GM12891 (cell line): Measurements from ENCODE around the gene NAALADL2.
"Not testable (repeated sequence)": the region's sequence is repeated elsewhere in the genome, so short reads cannot be mapped to it uniquely, and the experiment has no call there.

ENCODE experiments used
- DNase-seq: peaks from one replicate; pipeline ENCODE4 v3.0.0; 2011; ENCODE audit warnings: low spot score; ENCODE audit not compliant: insufficient read length
- FAIRE-seq: peaks from 2 replicates; lab custom pipeline; 2011; peaks lifted over from hg19 to GRCh38; lab: Jason Lieb, UNC
- PAX5 ChIP-seq: IDR thresholded peaks from 2 replicates; pipeline ENCODE4 v1.6.1; 2011; ENCODE audit warnings: low read length, moderate library complexity, mild to moderate bottlenecking; ENCODE audit not compliant: insufficient read depth, severe bottlenecking
- POLR2A ChIP-seq: IDR thresholded peaks from 2 replicates; pipeline ENCODE4 v1.6.1; 2011; ENCODE audit warnings: low read depth, low read length, control low read depth
- POLR2AphosphoS5 ChIP-seq: IDR thresholded peaks from 2 replicates; pipeline ENCODE4 v1.6.1; 2011; ENCODE audit warnings: low read depth, low read length, control low read depth
- POU2F2 ChIP-seq: IDR thresholded peaks from 2 replicates; pipeline ENCODE4 v1.6.1; 2011; ENCODE audit warnings: low read depth, mild to moderate bottlenecking, control low read depth, low read length, moderate library complexity
- SPI1 ChIP-seq: IDR thresholded peaks from 2 replicates; pipeline ENCODE4 v1.6.1; 2011; ENCODE audit warnings: low read depth, low read length, control low read depth
- TAF1 ChIP-seq: IDR thresholded peaks from 2 replicates; pipeline ENCODE4 v1.6.1; 2011; ENCODE audit warnings: low read depth, low read length, control low read depth

NAALADL2 gene

DNA sequence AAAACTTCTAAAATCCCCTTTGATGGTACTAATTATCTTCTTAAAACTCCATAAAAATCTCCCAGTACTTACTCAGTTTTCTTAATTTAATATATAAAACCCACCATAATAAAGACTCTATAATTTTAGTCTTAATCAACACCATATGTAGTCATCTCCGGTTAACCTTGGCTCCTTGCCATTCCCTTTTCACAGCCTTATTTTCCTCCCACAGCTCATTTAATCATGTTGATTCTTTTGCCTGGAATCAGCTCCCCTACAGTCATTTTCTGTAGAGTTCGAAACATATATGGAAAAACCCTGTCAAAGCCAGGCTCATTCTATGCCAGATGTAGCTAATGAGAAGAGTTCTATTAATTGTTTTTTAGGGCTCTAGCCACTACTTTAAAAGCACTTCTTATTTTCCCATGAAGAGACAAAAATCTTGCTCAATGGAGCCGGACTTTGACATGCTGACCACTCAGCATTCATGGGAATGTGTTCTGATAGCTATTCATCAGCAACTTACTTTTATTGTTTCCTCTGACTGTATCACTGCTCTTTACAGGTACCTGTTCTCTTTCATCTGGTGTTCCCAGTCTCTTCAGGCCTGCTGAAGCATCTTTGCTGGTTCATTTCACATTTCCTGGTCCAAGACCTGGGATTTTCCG is 573.4 kb downstream of the NAALADL2 start:
- no peak for DNase-seq
- TF ChIP-seq POLR2A (no peak), POU2F2 (no peak), POLR2AphosphoS5 (no peak), TAF1 (no peak), SPI1 (no peak), PAX5 (no peak)

GRCh38 chr3:175433026-175433674 is 574.0 kb downstream of the NAALADL2 start:
- DNase-seq = no peak
- TF ChIP-seq POLR2AphosphoS5 (no peak), PAX5 (no peak), POLR2A (no peak), POU2F2 (no peak), SPI1 (no peak), TAF1 (no peak)
- FAIRE-seq = no peak

More for the DNA sequence above, 573.4 kb downstream of the NAALADL2 start:
- FAIRE-seq = no peak

DNA sequence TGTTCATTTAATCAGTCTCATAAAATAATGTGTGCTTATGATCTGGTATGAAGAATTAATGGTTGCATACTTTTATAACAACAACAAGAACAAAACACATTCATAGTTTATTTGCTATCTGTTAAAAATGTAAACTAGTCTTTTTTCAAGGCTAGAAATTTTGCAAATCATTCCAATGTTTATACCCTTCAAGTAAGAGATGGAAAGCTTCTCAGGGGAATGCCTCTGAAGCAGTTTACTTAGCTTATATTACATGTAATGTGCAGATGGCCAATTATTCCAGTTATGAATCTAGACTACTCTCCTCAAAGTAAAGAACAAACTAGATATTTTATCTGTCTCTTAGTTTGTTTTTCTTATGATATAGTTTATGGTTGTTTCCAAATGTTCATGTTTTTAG is 575.4 kb downstream of the NAALADL2 start:
- DNase-seq (no peak), FAIRE-seq (no peak)
- TF ChIP-seq POLR2A = no peak

- TF ChIP-seq TAF1 (no peak), SPI1 (no peak), POLR2A (no peak), POU2F2 (no peak), POLR2AphosphoS5 (no peak)
- no peak for DNase-seq
- FAIRE-seq = no peak
These were observed 584.5 kb downstream of the NAALADL2 start for GRCh38 chr3:175443682-175444081.

DNA sequence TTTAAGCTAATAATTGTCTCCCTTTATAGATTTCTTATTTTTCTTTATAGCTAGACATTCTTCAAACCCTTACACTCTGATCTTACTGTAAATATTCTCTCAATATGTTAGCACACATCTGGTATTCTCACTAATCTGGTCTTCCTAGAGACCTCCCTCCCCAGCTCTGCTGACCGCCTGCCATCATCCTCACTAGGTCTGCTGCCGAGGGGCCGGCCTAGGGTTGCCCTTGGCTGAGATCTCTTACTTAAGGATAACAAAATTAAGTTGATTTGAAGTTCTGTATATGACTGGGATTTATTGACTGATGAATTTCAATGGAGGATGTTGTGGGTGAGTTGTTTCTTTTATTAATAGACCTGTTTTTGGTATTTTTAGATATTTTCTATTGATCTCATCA is 586.6 kb downstream of the NAALADL2 start:
- DNase-seq (no peak), FAIRE-seq (no peak)
- no peak for TF ChIP-seq TAF1
- no peak for TF ChIP-seq PAX5
- TF ChIP-seq SPI1 = no peak
- no peak for TF ChIP-seq POLR2A
- no peak for TF ChIP-seq POLR2AphosphoS5
- no peak for TF ChIP-seq POU2F2

- no peak for FAIRE-seq
- DNase-seq = no peak
- TF ChIP-seq POLR2A (no peak), POLR2AphosphoS5 (no peak), POU2F2 (no peak), TAF1 (no peak), SPI1 (no peak), PAX5 (no peak)
These were observed 588.4 kb downstream of the NAALADL2 start for GRCh38 chr3:175447521-175447920.

DNA sequence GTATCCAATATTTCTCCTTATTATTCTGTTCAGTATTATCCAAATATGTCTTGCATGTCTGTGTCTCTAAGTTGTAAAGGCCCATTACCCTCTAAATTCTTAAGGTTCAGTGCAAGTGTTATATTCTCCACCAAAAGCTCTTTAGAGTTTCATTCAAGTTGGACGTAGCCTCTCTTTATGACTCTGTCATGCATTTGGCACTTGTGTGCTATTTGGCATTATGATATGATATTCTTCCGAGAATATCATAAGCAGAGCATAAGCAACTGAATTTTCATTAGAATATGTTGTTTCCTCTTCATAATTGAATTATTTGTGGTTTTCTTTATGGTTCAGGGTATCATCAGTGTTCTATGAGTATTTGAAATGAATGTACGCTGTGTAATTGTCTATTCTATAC is 594.2 kb downstream of the NAALADL2 start:
- no peak for FAIRE-seq
- no peak for TF ChIP-seq POU2F2
- TF ChIP-seq TAF1 = no peak
- TF ChIP-seq POLR2AphosphoS5 = no peak
- TF ChIP-seq POLR2A = no peak
- TF ChIP-seq SPI1 = no peak
- TF ChIP-seq PAX5 = no peak
- no peak for DNase-seq

DNA sequence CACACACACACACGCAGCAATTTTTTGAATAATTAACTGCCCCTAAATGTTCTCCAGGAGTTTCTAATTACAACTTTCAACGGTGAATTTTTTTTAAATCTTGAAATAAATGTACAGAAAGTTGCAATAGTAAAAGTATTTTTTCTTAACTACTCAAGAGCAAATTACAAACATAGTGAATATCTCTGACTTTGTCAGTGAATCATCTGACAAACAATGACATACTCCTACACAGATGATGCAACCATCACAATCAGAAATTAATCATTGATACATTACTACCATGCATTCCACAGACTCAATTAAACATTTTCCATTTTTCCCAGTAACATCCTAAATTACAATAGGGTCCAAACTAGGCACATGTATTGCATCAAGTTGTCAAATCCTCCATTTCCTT is 597.3 kb downstream of the NAALADL2 start:
- FAIRE-seq (no peak), DNase-seq (no peak)
- TF ChIP-seq PAX5 (no peak), POU2F2 (no peak), POLR2A (no peak), TAF1 (no peak), POLR2AphosphoS5 (no peak), SPI1 (no peak)

DNA sequence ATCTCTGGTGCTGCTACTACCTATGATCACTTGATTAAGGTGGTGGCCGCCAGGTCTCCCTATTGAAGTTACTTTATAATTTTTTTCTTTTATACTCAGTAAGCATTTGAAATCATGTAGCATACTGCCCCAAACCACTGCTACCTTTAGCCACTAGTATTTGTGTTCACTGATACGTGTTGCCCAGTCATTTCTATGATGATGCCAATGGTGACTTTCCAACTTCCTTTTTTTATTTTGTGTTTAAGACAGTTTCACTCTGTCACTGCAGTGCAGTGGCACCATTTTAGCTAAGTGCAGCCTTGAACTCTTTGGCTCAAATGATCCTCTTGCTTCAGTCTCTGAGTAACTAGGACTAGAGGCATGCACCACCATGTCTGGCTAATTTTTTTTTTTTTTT is 598.2 kb downstream of the NAALADL2 start:
- no peak for FAIRE-seq
- TF ChIP-seq POLR2A (no peak), SPI1 (peak; percentile 59; the same call in 1 of the 2 replicates), POU2F2 (no peak)
- no peak for DNase-seq

DNA sequence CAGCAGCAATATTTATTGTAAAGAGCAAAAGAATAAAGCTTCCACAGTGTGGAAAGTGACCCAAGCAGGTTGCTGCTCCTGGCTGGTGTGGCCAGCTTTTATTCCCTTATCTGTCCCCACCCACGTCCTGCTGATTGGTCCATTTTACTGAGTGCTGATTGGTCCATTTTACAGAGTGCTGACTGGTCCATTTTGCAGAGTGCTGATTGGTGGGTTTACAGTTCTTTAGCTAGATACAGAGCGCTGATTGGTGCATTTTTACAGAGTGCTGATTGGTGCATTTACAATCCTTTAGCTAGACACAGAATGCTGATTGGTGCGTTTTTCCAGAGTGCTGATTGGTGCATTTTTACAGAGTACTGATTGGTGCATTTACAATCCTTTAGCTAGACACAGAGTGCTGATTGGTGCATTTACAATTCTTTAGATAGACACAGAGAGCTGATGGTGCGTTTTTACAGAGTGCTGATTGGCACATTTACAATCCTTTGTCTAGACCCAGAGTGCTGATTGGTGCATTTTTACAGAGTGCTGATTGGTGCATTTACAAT is 601.8 kb downstream of the NAALADL2 start:
- DNase-seq, FAIRE-seq: not testable (repeated sequence)

DNA sequence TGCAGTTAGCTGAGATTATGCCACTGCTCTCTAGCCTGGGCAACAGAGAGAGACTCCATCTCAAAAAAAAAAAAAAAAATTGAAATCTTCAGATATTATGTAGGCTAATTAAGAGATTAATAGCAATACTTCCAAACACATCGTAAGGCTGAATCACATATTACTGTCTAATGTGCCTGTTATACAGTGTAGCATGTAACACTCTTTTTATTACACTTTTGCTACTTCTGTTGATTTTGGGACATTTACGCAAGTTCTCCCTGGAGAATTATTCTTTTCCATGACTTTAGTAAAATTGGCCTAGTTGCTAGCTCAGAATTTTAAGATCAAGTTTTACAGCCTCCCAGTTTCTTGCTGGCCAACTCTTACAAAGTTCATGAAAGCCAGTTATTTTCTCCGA is 605.2 kb downstream of the NAALADL2 start:
- TF ChIP-seq POLR2AphosphoS5 (no peak), SPI1 (no peak), POLR2A (no peak), POU2F2 (no peak), TAF1 (no peak), PAX5 (no peak)
- DNase-seq (no peak), FAIRE-seq (no peak)
